SK-N-SH treated with all-trans-retinoic acid at 6 μM for 48 hours (cell line): ENCODE results near the gene PRH2.

Experiments used
- ATAC-seq: fragments of 200-7000 bp; cut with Tn5 transposase; 3 replicates; pipeline ENCODE4 v1.9.1; 2020; ENCODE audit warnings: mild to moderate bottlenecking, moderate library complexity
- ARNTL ChIP-seq: fragments of 450-650 bp; formaldehyde crosslinking; IDR thresholded peaks from 2 replicates; pipeline ENCODE4 v1.5.0; 2020; ENCODE audit warnings: low read depth, mild to moderate bottlenecking, moderate library complexity, borderline replicate concordance
- CREB5 ChIP-seq: fragments of 250-450 bp; sonication (Bioruptor Pico); IDR thresholded peaks from 2 replicates; pipeline ENCODE4 v1.5.1; 2020; ENCODE audit warnings: low read depth, mild to moderate bottlenecking, moderate library complexity
- CSDC2 ChIP-seq: fragments of 250-450 bp; sonication (Bioruptor Pico); IDR thresholded peaks from 2 replicates; pipeline ENCODE4 v1.5.0; 2020; ENCODE audit warnings: mild to moderate bottlenecking, moderate library complexity
- CSRNP3 ChIP-seq: fragments of 250-450 bp; sonication (Bioruptor Pico); IDR thresholded peaks from 2 replicates; pipeline ENCODE4 v1.5.1; 2021; ENCODE audit warnings: mild to moderate bottlenecking, moderate library complexity
- ESRRG ChIP-seq: fragments of 250-450 bp; sonication (Bioruptor Pico); IDR thresholded peaks from 2 replicates; pipeline ENCODE4 v1.6.1; 2021; ENCODE audit warnings: mild to moderate bottlenecking
- GLIS3 ChIP-seq: fragments of 250-450 bp; sonication (Bioruptor Pico); IDR thresholded peaks from 2 replicates; pipeline ENCODE4 v1.5.0; 2020; ENCODE audit warnings: mild to moderate bottlenecking, moderate library complexity
- ISL1 ChIP-seq: fragments of 250-450 bp; sonication (Bioruptor Pico); IDR thresholded peaks from 2 replicates; pipeline ENCODE4 v2.1.2; 2022; ENCODE audit warnings: mild to moderate bottlenecking, moderate library complexity
- OSR1 ChIP-seq: fragments of 250-450 bp; sonication (Bioruptor Pico); IDR thresholded peaks from 2 replicates; pipeline ENCODE4 v1.8.0; 2022; ENCODE audit warnings: moderate library complexity, mild to moderate bottlenecking, inconsistent platforms
- PATZ1 ChIP-seq: fragments of 250-450 bp; sonication (Bioruptor Pico); IDR thresholded peaks from 2 replicates; pipeline ENCODE4 v1.8.0; 2020; ENCODE audit warnings: mild to moderate bottlenecking, moderate library complexity, borderline replicate concordance
- PPARA ChIP-seq: fragments of 250-450 bp; sonication (Bioruptor Pico); IDR thresholded peaks from 2 replicates; pipeline ENCODE4 v1.5.0; 2020; ENCODE audit warnings: mild to moderate bottlenecking, borderline replicate concordance
- RARB ChIP-seq: fragments of 250-450 bp; sonication (Bioruptor Pico); IDR thresholded peaks from 2 replicates; pipeline ENCODE4 v1.8.0; 2021; ENCODE audit warnings: mild to moderate bottlenecking, moderate library complexity
- SNAI2 ChIP-seq: fragments of 250-450 bp; sonication (Bioruptor Pico); IDR thresholded peaks from 2 replicates; pipeline ENCODE4 v1.5.0; 2020; ENCODE audit warnings: mild to moderate bottlenecking, moderate library complexity
- TCF4 ChIP-seq: fragments of 250-450 bp; sonication (Bioruptor Pico); IDR thresholded peaks from 2 replicates; pipeline ENCODE4 v1.8.0; 2021; ENCODE audit warnings: mild to moderate bottlenecking, moderate library complexity, borderline replicate concordance
- TOX ChIP-seq: fragments of 250-450 bp; sonication (Bioruptor Pico); IDR thresholded peaks from 2 replicates; pipeline ENCODE4 v1.8.0; 2021; ENCODE audit warnings: mild to moderate bottlenecking, moderate library complexity, borderline replicate concordance
- ZC3H10 ChIP-seq: fragments of 250-450 bp; sonication (Bioruptor Pico); IDR thresholded peaks from 2 replicates; pipeline ENCODE4 v1.5.1; 2021; ENCODE audit warnings: mild to moderate bottlenecking, moderate library complexity
- ZFP3 ChIP-seq: fragments of 250-450 bp; sonication (Bioruptor Pico); IDR thresholded peaks from 2 replicates; pipeline ENCODE4 v1.5.0; 2020; ENCODE audit warnings: mild to moderate bottlenecking, moderate library complexity
- ZFP30 ChIP-seq: fragments of 450-650 bp; formaldehyde crosslinking; IDR thresholded peaks from 2 replicates; pipeline ENCODE4 v1.5.0; 2022; ENCODE audit warnings: mild to moderate bottlenecking, moderate library complexity
- ZNF565 ChIP-seq: fragments of 450-650 bp; formaldehyde crosslinking; conservative IDR thresholded peaks from 2 replicates; pipeline ENCODE4 v1.5.0; 2020; ENCODE audit warnings: low read depth, mild to moderate bottlenecking, moderate library complexity
- ZNF70 ChIP-seq: fragments of 450-650 bp; formaldehyde crosslinking; IDR thresholded peaks from 2 replicates; pipeline ENCODE4 v1.5.0; 2020; ENCODE audit warnings: mild to moderate bottlenecking, moderate library complexity
- ZNF8 ChIP-seq: fragments of 450-650 bp; formaldehyde crosslinking; IDR thresholded peaks from 2 replicates; pipeline ENCODE4 v1.5.0; 2020; ENCODE audit warnings: mild to moderate bottlenecking, moderate library complexity

The PRH2 gene

GRCh38 chr12:10939163-10939562 is 10.1 kb downstream of the PRH2 start, which contains the start of gene TAS2R14:
Gene TAS2R14, minus strand, starts transcription at chr12:10939263. Its CDS starts 56 bp downstream, at chr12:10939207.
- no peak for ATAC-seq
- TF ChIP-seq ZNF8 (CRISPR knock-in tag) = no peak
- TF ChIP-seq SNAI2 (CRISPR knock-in tag) = no peak
- no peak for TF ChIP-seq OSR1 (CRISPR knock-in tag)
- TF ChIP-seq ZFP3 (CRISPR knock-in tag) = no peak
- TF ChIP-seq PPARA (CRISPR knock-in tag) = no peak
- no peak for TF ChIP-seq ZNF565 (CRISPR knock-in tag)
- TF ChIP-seq ISL1 (CRISPR knock-in tag) = no peak
- no peak for TF ChIP-seq RARB (CRISPR knock-in tag)
- no peak for TF ChIP-seq TCF4
- TF ChIP-seq ESRRG (CRISPR knock-in tag) = no peak
- no peak for TF ChIP-seq GLIS3
- TF ChIP-seq ZNF70 (CRISPR knock-in tag) = no peak
- TF ChIP-seq TOX (CRISPR knock-in tag) = no peak
- TF ChIP-seq, all 23 proteins: peak for 0

- ATAC-seq = no peak
Observed at GRCh38 chr12:10940389-10940788, 11.4 kb downstream of the PRH2 start.

GRCh38 chr12:10941369-10941768 is 12.3 kb downstream of the PRH2 start:
- no peak for ATAC-seq
- TF ChIP-seq SNAI2 (CRISPR knock-in tag) = no peak
- TF ChIP-seq, all 23 proteins: peak for 0

More at GRCh38 chr12:10940389-10940788, 11.4 kb downstream of the PRH2 start:
- TF ChIP-seq ISL1 (CRISPR knock-in tag) = no peak
- no peak for TF ChIP-seq RARB (CRISPR knock-in tag)
- TF ChIP-seq OSR1 (CRISPR knock-in tag) = no peak
- TF ChIP-seq PPARA (CRISPR knock-in tag) = no peak
- no peak for TF ChIP-seq CREB5 (CRISPR knock-in tag)

- no peak; the same call in 2 of the 3 replicates for ATAC-seq
- TF ChIP-seq TOX (CRISPR knock-in tag) (no peak), ZC3H10 (CRISPR knock-in tag) (no peak)
Observed at GRCh38 chr12:10941916-10942607, 13.0 kb downstream of the PRH2 start.

- no peak for TF ChIP-seq CSDC2
- TF ChIP-seq CSRNP3 (CRISPR knock-in tag) = no peak
- TF ChIP-seq ESRRG (CRISPR knock-in tag) = no peak
- no peak for TF ChIP-seq ZFP30 (CRISPR knock-in tag)
- no peak for TF ChIP-seq SNAI2 (CRISPR knock-in tag)
- no peak for TF ChIP-seq RARB (CRISPR knock-in tag)
- TF ChIP-seq ISL1 (CRISPR knock-in tag) = no peak
- TF ChIP-seq ZNF565 (CRISPR knock-in tag) = no peak
- TF ChIP-seq GLIS3 = no peak
- TF ChIP-seq PATZ1 (CRISPR knock-in tag) = no peak
- TF ChIP-seq TOX (CRISPR knock-in tag) = no peak
- no peak for TF ChIP-seq ZC3H10 (CRISPR knock-in tag)
- no peak for TF ChIP-seq ZNF8 (CRISPR knock-in tag)
- no peak for TF ChIP-seq TCF4
- TF ChIP-seq ARNTL (CRISPR knock-in tag) = no peak
- TF ChIP-seq OSR1 (CRISPR knock-in tag) = no peak
- no peak for TF ChIP-seq ZFP3 (CRISPR knock-in tag)
- TF ChIP-seq PPARA (CRISPR knock-in tag) = no peak
- no peak for ATAC-seq
Observed at GRCh38 chr12:10943167-10943566, 14.1 kb downstream of the PRH2 start.
